ENCODE results near the gene PPP1R9A. TPM values are rescaled to one million over a fixed set of nuclear protein-coding genes. Genes with fewer than 3 reads are reported as not detected.

Gene PPP1R9A
- polyA plus RNA-seq, 1 donor from 2014 or later, result 52.8 TPM

DNA sequence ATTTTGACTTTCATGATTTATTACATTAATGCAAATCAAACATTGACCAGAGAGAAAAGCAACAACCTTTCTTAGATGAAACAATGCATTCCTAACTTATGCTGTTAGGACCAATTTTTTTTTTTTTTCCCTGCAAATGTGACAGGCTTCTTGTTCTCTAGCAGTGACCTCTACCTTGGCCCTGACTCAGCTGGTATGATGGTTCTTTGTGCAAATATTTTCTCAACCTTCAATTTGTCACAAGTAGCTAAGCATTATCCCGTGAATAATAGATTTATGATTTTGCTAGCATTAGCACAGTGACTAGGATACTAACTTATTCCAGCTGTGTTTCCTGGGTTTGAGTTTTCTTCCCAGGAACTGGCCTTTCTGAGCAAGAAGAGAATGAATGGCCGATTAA is 64.9 kb downstream of the PPP1R9A start:
- Histone ChIP-seq H3K79me2 (replicated peaks; ENCODE audit: insufficient read depth, low read length) (peaks cover 9% of the 10 kb centered on the region), H3K9me2 (ENCODE audit: insufficient read depth, low read length) (no peaks in the 10 kb centered on the region), H2AFZ (ENCODE audit: low read depth, low read length) (no peak overlapping the region), H3F3A (ENCODE audit: insufficient read depth, low read length, poor library complexity, severe bottlenecking) (no peaks in the 10 kb centered on the region), H4K20me1 (ENCODE audit: insufficient read depth) (no peaks in the 10 kb centered on the region), H3K4me3 (ENCODE audit: low read length) (no peak overlapping the region), H3K27me3 (ENCODE audit: insufficient read depth, low read depth, low read length) (no peaks in the 10 kb centered on the region), H3K9me3 (ENCODE audit: low read length) (no peaks in the 10 kb centered on the region), H3K27ac (ENCODE audit: low read length) (no peak overlapping the region), H3K4me2 (ENCODE audit: low read length) (no peak overlapping the region), H3K9ac (ENCODE audit: low read length) (no peak overlapping the region), H3K36me3 (ENCODE audit: insufficient read depth, low read length) (no peaks in the 10 kb centered on the region)
- TF ChIP-seq EZH2 (IDR thresholded peaks at IDR 0.05; ENCODE audit: borderline replicate concordance, insufficient read depth, low read length, poor library complexity, severe bottlenecking) (no peak), EP300 (conservative IDR thresholded peaks at IDR 0.05; ENCODE audit: poor library complexity, severe bottlenecking) (no peak), SMC3 (conservative IDR thresholded peaks at IDR 0.05; ENCODE audit: poor library complexity) (no peak)
- TF ChIP-seq, protein P1, sequence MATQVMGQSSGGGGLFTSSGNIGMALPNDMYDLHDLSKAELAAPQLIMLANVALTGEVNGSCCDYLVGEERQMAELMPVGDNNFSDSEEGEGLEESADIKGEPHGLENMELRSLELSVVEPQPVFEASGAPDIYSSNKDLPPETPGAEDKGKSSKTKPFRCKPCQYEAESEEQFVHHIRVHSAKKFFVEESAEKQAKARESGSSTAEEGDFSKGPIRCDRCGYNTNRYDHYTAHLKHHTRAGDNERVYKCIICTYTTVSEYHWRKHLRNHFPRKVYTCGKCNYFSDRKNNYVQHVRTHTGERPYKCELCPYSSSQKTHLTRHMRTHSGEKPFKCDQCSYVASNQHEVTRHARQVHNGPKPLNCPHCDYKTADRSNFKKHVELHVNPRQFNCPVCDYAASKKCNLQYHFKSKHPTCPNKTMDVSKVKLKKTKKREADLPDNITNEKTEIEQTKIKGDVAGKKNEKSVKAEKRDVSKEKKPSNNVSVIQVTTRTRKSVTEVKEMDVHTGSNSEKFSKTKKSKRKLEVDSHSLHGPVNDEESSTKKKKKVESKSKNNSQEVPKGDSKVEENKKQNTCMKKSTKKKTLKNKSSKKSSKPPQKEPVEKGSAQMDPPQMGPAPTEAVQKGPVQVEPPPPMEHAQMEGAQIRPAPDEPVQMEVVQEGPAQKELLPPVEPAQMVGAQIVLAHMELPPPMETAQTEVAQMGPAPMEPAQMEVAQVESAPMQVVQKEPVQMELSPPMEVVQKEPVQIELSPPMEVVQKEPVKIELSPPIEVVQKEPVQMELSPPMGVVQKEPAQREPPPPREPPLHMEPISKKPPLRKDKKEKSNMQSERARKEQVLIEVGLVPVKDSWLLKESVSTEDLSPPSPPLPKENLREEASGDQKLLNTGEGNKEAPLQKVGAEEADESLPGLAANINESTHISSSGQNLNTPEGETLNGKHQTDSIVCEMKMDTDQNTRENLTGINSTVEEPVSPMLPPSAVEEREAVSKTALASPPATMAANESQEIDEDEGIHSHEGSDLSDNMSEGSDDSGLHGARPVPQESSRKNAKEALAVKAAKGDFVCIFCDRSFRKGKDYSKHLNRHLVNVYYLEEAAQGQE (IDR thresholded peaks at IDR 0.05; ENCODE audit: borderline replicate concordance), result no peak

DNA sequence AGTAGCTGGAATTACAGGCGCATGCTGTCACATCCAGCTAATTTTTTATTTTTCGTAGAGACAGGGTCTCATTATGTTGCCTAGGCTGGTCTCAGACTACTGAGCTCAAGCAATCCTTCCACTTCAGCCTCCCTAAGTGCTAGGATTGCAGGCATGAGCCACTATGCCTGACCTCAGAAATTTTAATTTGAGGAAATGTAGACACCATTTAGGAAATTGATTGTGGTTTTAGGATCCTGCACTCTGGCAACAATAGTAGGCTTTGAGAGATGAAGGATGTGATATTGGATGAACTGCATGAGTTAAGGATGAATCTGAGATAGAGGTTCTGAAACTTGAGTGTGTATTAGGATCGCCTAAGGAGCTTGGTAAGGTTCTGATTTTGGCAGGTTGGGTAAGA is 66.5 kb downstream of the PPP1R9A start:
- Histone ChIP-seq H2AFZ (ENCODE audit: low read depth, low read length) (no peak overlapping the region), H3K9me3 (ENCODE audit: low read length) (no peaks in the 10 kb centered on the region), H3K4me2 (ENCODE audit: low read length) (no peak overlapping the region), H4K20me1 (ENCODE audit: insufficient read depth) (no peaks in the 10 kb centered on the region), H3K27me3 (ENCODE audit: insufficient read depth, low read depth, low read length) (no peaks in the 10 kb centered on the region), H3K9ac (ENCODE audit: low read length) (no peak overlapping the region), H3K4me3 (ENCODE audit: low read length) (no peak overlapping the region), H3K27ac (ENCODE audit: low read length) (no peak overlapping the region), H3K9me2 (ENCODE audit: insufficient read depth, low read length) (no peaks in the 10 kb centered on the region), H3K36me3 (ENCODE audit: insufficient read depth, low read length) (no peaks in the 10 kb centered on the region), H3F3A (ENCODE audit: insufficient read depth, low read length, poor library complexity, severe bottlenecking) (no peaks in the 10 kb centered on the region), H3K79me2 (replicated peaks; ENCODE audit: insufficient read depth, low read length) (peaks cover 12% of the 10 kb centered on the region)
- no peak for TF ChIP-seq MXI1 (conservative IDR thresholded peaks at IDR 0.05; ENCODE audit: poor library complexity, severe bottlenecking)
- TF ChIP-seq EZH2 (IDR thresholded peaks at IDR 0.05; ENCODE audit: borderline replicate concordance, insufficient read depth, low read length, poor library complexity, severe bottlenecking), result no peak
- no peak for TF ChIP-seq RAD21 (conservative IDR thresholded peaks at IDR 0.05)
- no peak for TF ChIP-seq EP300 (conservative IDR thresholded peaks at IDR 0.05; ENCODE audit: poor library complexity, severe bottlenecking)
- TF ChIP-seq, protein P2, sequence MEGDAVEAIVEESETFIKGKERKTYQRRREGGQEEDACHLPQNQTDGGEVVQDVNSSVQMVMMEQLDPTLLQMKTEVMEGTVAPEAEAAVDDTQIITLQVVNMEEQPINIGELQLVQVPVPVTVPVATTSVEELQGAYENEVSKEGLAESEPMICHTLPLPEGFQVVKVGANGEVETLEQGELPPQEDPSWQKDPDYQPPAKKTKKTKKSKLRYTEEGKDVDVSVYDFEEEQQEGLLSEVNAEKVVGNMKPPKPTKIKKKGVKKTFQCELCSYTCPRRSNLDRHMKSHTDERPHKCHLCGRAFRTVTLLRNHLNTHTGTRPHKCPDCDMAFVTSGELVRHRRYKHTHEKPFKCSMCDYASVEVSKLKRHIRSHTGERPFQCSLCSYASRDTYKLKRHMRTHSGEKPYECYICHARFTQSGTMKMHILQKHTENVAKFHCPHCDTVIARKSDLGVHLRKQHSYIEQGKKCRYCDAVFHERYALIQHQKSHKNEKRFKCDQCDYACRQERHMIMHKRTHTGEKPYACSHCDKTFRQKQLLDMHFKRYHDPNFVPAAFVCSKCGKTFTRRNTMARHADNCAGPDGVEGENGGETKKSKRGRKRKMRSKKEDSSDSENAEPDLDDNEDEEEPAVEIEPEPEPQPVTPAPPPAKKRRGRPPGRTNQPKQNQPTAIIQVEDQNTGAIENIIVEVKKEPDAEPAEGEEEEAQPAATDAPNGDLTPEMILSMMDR (IDR thresholded peaks at IDR 0.05; ENCODE audit: poor library complexity, severe bottlenecking), result no peak
- no peak for TF ChIP-seq TAF1 (IDR thresholded peaks at IDR 0.05; ENCODE audit: low read depth)
- no peak for TF ChIP-seq POLR2AphosphoS5 (IDR thresholded peaks at IDR 0.05)
- TF ChIP-seq SMC3 (conservative IDR thresholded peaks at IDR 0.05; ENCODE audit: poor library complexity), result no peak
- TF ChIP-seq, protein P1 (IDR thresholded peaks at IDR 0.05; ENCODE audit: borderline replicate concordance), result no peak

All from neural cell (in vitro differentiated cells).